Mammary microvascular endothelial cell (primary cell): ENCODE data around the gene IGSF9. TPM values are rescaled to one million over a fixed set of nuclear protein-coding genes. Genes with fewer than 3 reads are reported as not detected.

Experiments used
- total RNA-seq: library from RNA; depleted of rRNA; stranded (reverse); fragments of >200 nt; gene quantifications from 2 replicates; pipeline ENCODE4 v1.2.3, GENCODE V29; 2015

IGSF9 gene
- not detected in 2 replicates for total RNA-seq

GRCh38 chr1:159945483-159946241 is at the start of gene IGSF9:
TSS of gene IGSF9 (minus strand) at chr1:159945613. CDS start at chr1:159943454, 2,159 bp downstream.

GRCh38 chr1:159953536-159954515 is 8.4 kb upstream of the IGSF9 start, which contains the start of gene SLAMF9:
TSS of gene SLAMF9 (minus strand) at chr1:159954237. CDS start at chr1:159954137, 100 bp downstream.

GRCh38 chr1:159924791-159925718 is 20.4 kb downstream of the IGSF9 start, which contains the start of gene TAGLN2:
TSS of gene TAGLN2 (minus strand) at chr1:159925507. CDS start at chr1:159920509, 4,998 bp downstream.

GRCh38 chr1:159900086-159900680 is 45.2 kb downstream of the IGSF9 start, which contains the start of gene CFAP45:
TSS of gene CFAP45 (minus strand) at chr1:159900165. CDS start at chr1:159900098, 67 bp downstream.

Other genes with a start within 250 kb of the IGSF9 start
- not detected in 2 replicates for gene CRP, start 231.0 kb downstream of the IGSF9 start, total RNA-seq
- 57.1 and 72.2 TPM in 2 replicates for gene DUSP23, start 164.7 kb downstream of the IGSF9 start, total RNA-seq
- not detected in 2 replicates for gene FCRL6, start 143.3 kb downstream of the IGSF9 start, total RNA-seq
- not detected in 2 replicates for gene SLAMF8, start 118.7 kb downstream of the IGSF9 start, total RNA-seq
- gene VSIG8, start 83.0 kb downstream of the IGSF9 start, total RNA-seq, result not detected in 2 replicates
- gene CFAP45, start 45.4 kb downstream of the IGSF9 start, total RNA-seq, result 0.89 and 1.9 TPM in 2 replicates
- 869 and 920 TPM in 2 replicates for gene TAGLN2, start 20.1 kb downstream of the IGSF9 start, total RNA-seq
- not detected in 2 replicates for gene SLAMF9, start 8.6 kb upstream of the IGSF9 start, total RNA-seq
- gene PIGM, start 86.4 kb upstream of the IGSF9 start, total RNA-seq, result 2.0 and 3.1 TPM in 2 replicates
- not detected in 2 replicates for gene KCNJ10, start 124.5 kb upstream of the IGSF9 start, total RNA-seq
- not detected in 2 replicates for gene KCNJ9, start 135.9 kb upstream of the IGSF9 start, total RNA-seq
- gene IGSF8, start 153.0 kb upstream of the IGSF9 start, total RNA-seq, result 7.1 and 7.4 TPM in 2 replicates
- not detected in 2 replicates for gene ATP1A2, start 170.1 kb upstream of the IGSF9 start, total RNA-seq
- gene ATP1A4, start 206.0 kb upstream of the IGSF9 start, total RNA-seq, result not detected in 2 replicates
- not detected in 2 replicates for gene CASQ1, start 245.0 kb upstream of the IGSF9 start, total RNA-seq